Activated CD4-positive, CD25-positive, alpha-beta regulatory T cell treated with anti-CD3 and anti-CD28 coated beads, Interleukin-2, amount 50 U/mL, for 72 hours (primary cell): Measurements from ENCODE around the gene ABCF3.
A peak's percentile ranks its signal among the peaks of the same experiment; 100 is the strongest.

Experiments
- DNase-seq: peaks from one replicate; pipeline ENCODE4 v3.0.0; 2021

Gene ABCF3

GRCh38 chr3:184234224-184234623 lies 48.2 kb downstream of the ABCF3 start:
- no peak for DNase-seq

- no peak for DNase-seq
These were observed 48.8 kb downstream of the ABCF3 start for GRCh38 chr3:184234671-184235380.

DNA sequence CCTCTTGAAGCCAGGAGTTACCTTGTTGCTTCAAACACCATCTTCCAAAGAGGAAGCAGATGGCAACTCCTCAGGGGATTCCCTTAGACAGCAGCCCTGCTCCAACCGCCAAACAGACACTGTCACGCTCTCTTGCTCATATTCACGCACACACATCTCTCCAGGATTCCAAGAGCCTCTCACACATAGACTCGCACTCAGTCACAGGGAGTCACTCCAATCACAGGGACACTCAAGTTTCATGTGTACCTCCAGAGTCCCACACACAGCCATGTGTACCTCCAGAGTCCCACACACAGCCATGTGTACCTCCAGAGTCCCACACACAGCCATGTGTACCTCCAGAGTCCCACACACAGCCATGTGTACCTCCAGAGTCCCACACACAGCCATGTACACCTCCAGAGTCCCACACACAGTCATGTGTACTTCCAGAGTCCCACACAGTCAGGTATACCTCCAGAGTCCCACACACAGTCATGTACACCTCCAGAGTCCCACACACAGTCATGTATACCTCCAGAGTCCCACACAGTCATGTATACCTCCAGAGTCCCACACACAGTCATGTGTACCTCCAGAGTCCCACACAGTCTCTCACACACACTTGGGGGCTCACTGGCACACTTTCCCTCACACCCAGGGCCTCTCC lies 49.5 kb downstream of the ABCF3 start:
- no peak for DNase-seq

DNA sequence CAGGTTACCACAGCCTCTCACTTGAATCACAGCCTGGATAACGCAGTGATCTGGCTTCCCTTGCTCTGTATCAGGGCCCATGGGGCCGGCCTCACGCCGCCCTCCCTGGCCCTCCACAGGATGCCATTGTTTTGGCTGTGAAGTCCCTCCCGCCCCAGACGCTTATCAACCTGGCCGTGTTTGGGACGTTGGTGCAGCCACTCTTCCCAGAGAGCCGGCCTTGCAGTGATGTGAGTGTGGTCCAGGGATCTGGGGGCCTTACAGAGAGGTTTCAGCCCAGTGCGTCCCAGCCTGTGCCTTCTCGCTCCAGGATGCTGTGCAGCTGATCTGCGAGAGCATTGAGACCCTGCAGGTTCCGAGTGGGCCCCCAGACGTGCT lies 50.0 kb downstream of the ABCF3 start:
- no peak for DNase-seq

- DNase-seq: no peak
These were observed 50.6 kb downstream of the ABCF3 start for GRCh38 chr3:184236636-184237035.

DNA sequence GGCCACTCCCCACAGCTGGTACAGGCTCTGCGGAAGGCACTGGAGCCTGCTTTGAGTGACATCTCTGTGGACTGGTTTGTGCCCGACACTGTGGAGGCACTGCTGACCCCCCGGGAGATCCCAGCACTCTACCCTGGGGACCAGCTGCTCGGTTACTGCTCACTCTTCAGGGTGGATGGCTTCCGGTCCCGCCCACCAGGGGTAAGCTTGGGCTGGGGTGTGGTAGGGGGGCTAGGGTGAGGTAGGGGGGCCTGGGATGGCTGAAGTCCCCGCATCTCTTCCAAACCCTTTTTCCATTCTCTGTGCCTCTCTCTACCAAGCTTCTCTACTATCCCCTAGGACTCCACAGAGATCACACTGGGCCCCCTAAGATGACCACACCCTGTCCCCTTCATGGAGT lies 51.2 kb downstream of the ABCF3 start:
- peak; percentile 5 for DNase-seq

GRCh38 chr3:184237807-184238206 lies 51.8 kb downstream of the ABCF3 start:
- DNase-seq: no peak

DNA sequence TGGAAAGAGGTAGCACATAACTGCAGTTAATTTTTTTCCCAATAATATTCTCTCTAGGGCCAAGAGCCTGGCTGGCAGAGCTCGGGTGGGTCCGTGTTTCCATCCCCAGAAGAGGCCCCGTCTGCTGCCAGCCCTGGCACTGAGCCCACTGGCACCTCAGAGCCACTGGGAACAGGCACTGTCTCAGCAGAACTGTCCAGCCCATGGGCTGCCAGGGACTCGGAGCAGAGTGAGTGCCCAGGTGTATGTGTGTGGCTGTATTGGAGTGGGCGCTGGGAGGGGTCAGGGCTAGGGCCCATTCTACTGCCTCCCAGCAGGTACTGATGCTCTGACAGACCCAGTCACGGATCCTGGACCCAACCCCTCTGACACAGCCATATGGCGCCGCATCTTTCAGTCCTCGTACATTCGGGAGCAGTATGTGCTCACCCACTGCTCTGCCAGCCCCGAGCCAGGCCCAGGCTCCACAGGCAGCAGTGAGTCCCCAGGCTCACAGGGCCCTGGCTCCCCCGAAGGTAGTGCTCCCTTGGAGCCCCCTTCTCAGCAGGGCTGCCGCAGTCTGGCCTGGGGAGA lies 52.3 kb downstream of the ABCF3 start:
- no peak for DNase-seq

DNA sequence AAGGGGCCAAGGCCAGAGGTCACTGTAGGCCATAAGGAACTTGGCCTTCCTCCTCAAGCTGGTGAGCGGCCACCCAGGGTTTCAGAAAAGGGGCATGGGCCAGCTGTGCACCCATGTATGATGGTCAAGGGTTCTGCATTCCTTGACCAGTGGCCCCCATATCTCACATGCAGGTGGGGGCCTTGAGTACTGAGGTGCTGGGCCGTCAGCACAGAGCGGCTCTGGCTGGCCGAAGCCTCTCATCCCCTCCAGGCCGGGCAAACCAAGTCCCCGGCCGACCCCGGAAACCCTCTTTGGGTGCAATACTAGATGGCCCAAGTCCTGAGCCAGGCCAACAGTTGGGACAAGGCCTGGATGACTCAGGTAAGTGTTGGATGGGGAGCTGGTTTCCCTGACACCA lies 53.2 kb downstream of the ABCF3 start:
- no peak for DNase-seq

GRCh38 chr3:184239708-184240107 lies 53.7 kb downstream of the ABCF3 start:
- no peak for DNase-seq

DNA sequence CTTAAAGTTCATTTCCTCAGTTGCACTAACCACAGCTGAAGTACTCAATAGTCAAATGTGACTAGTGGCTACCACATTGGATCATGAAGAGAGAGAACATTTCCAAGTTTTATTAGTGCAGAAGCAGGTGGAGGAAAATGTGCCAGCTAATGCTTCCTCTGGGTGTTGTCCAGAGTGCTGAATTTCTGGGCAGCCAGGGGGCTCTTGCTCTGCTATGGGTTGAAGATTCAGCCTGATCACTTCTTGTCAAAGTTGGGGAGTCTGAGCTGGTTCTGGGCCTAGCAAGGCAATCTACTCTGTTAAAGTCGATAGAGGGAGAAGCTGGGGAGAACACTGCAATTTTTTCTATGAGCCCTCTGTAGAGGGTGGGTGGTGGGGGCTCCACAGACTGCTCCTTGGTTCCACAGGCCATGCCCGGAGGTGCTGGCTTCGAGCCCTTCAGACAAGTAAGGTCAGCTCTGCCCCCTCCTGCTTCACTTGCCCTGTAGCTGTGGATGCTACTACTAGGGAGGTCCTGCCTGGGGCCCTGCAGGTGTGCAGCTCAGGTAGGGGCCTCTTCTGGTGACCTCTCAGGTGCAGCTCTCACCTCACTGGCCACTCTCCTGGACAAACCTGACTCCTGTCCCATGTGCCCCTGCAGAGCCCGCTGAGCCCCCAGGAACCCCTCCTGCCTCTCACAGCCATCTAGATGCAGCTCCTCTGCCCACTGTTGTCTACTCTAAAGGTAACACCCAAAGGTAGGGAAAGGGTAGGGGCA lies 54.6 kb downstream of the ABCF3 start:
- no peak for DNase-seq

GRCh38 chr3:184241141-184241446 lies 55.1 kb downstream of the ABCF3 start:
- no peak for DNase-seq

DNA sequence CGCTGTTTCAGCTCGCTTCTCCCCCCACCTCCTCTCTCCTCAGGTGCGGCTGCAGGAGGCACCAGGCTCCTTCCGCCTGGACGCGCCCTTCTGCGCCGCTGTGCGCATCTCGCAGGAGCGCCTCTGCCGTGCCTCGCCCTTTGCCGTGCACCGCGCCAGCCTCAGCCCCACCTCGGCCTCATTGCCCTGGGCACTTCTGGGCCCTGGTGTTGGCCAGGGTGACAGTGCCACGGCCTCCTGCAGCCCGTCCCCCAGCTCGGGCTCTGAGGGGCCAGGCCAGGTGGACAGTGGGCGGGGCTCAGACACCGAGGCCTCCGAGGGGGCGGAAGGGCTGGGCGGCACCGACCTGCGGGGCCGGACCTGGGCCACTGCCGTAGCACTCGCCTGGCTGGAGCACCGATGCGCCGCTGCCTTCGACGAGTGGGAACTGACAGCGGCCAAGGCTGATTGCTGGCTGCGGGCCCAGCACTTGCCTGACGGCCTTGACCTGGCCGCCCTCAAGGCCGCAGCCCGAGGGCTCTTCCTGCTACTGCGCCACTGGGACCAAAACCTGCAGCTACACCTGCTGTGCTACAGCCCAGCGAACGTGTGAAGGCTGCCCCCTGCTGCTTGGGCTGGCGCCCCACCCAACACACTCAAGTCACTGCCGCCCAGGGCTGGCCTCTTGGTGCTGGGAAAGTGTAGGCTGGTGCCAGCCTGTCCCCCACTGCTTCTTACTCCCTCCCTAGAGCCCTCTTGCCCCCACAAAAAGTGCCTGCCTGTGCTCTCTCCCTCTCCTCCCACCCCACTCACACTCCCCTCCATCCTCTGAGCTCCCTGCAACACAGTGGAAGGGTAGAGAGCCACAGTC lies 55.7 kb downstream of the ABCF3 start:
- DNase-seq: no peak

GRCh38 chr3:184242297-184242685 lies 56.3 kb downstream of the ABCF3 start:
- DNase-seq: no peak
